NCI-H510A (cell line): ENCODE results near the gene CLASRP.

ENCODE experiments used
- DNase-seq: peaks from one replicate; lab custom pipeline; 2025; lab: John Stamatoyannopoulos, UW

The CLASRP gene

GRCh38 chr19:45061965-45062364 lies 23.1 kb downstream of the CLASRP start:
- no peak for DNase-seq

- DNase-seq, result no peak
Measured at GRCh38 chr19:45063851-45064801, 25.3 kb downstream of the CLASRP start.

- DNase-seq, result no peak
Measured at GRCh38 chr19:45066921-45067661, 28.2 kb downstream of the CLASRP start.

- no peak for DNase-seq
Measured at GRCh38 chr19:45068041-45068440, 29.2 kb downstream of the CLASRP start.

- no peak for DNase-seq
Measured at GRCh38 chr19:45069056-45069455, 30.2 kb downstream of the CLASRP start.

- DNase-seq, result no peak
Measured at GRCh38 chr19:45070214-45070613, 31.4 kb downstream of the CLASRP start.

GRCh38 chr19:45070861-45071544 lies 32.2 kb downstream of the CLASRP start:
- no peak for DNase-seq

- DNase-seq, result no peak
Measured at GRCh38 chr19:45071545-45071938, 32.7 kb downstream of the CLASRP start.

- DNase-seq, result no peak
Measured at GRCh38 chr19:45071969-45072790, 33.3 kb downstream of the CLASRP start.

GRCh38 chr19:45074744-45075300 lies 36.0 kb downstream of the CLASRP start:
- DNase-seq, result no peak

GRCh38 chr19:45075301-45076028 lies 36.6 kb downstream of the CLASRP start:
- DNase-seq, result peak; percentile 88

- peak; percentile 79 for DNase-seq
Measured at GRCh38 chr19:45076029-45076850, 37.4 kb downstream of the CLASRP start, which contains the start of gene ZNF296. Gene ZNF296 (minus strand): TSS chr19:45076478. CDS start chr19:45076373, 105 bp downstream.

- peak; percentile 38 for DNase-seq
Measured at GRCh38 chr19:45076851-45077730, 38.2 kb downstream of the CLASRP start.

- no peak for DNase-seq
Measured at GRCh38 chr19:45078390-45079062, 39.7 kb downstream of the CLASRP start.

- peak; percentile 67 for DNase-seq
Measured at GRCh38 chr19:45079063-45079910, 40.4 kb downstream of the CLASRP start, which contains the start of gene GEMIN7. Gene GEMIN7 (plus strand): TSS chr19:45079260. CDS start chr19:45090115, 10,855 bp downstream.

GRCh38 chr19:45079911-45080370 lies 41.1 kb downstream of the CLASRP start:
- no peak for DNase-seq

GRCh38 chr19:45082170-45082569 lies 43.3 kb downstream of the CLASRP start:
- no peak for DNase-seq
